Renal pelvis (tissue), 12 donors: Measurements from ENCODE around the gene MMP1. TPM values are rescaled to one million over a fixed set of nuclear protein-coding genes. Genes with fewer than 3 reads are reported as not detected.

Source experiments
- DNase-seq: peaks from one replicate; pipeline ENCODE4 v3.0.0-alpha.2; 2013
- long read RNA-seq, 16 experiments: transcript quantifications; one replicate each; lab custom pipeline, GENCODE V29; 2026
- polyA plus RNA-seq, 3 donors: library from polyadenylated mRNA; unstranded; fragments of 120-200 nt; gene quantifications; one replicate each; pipeline ENCODE4 v1.2.1, GENCODE V29; 2013; ENCODE audit not compliant: insufficient read length in 3 of 3

MMP1 gene
- polyA plus RNA-seq: under 1 TPM in 2 of 3 donors, not detected in 1; 0.21 to 0.27 TPM
- long read RNA-seq, donor 1: 0 reads
- long read RNA-seq, donor 2: 0 reads
- long read RNA-seq, donor 3: 0 reads
- long read RNA-seq, donor 4: 0 reads
- long read RNA-seq, donor 5: 0 reads
- long read RNA-seq, donor 6: 0 reads
- long read RNA-seq, donor 7: 0 reads
- long read RNA-seq, donor 8: 0 reads
- long read RNA-seq, donor 9: 0 reads
- long read RNA-seq, donor 10: 0 reads
- long read RNA-seq, donor 11: 0 reads
- long read RNA-seq, donor 12: 0 reads
- long read RNA-seq, donor 13: 0 reads
- long read RNA-seq, donor 14: 0 reads
- long read RNA-seq, donor 15, partial matches to known transcripts: 0 of 2 reads
- long read RNA-seq, donor 15, other reads (novel, unspliced or antisense): 0 of 2 reads
- long read RNA-seq, donor 16: 0 reads

- DNase-seq: no peak
Measured at GRCh38 chr11:102798012-102798746, at the start of gene MMP1. Gene MMP1 (minus strand): TSS chr11:102798160. CDS start chr11:102798092, 68 bp downstream.

GRCh38 chr11:102846292-102846691, 48.3 kb upstream of the MMP1 start:
- no peak for DNase-seq

GRCh38 chr11:102843489-102843888, 45.5 kb upstream of the MMP1 start, which contains the start of gene MMP3:
Gene MMP3 (minus strand): TSS chr11:102843609. CDS start chr11:102843546, 63 bp downstream.
- DNase-seq: no peak

- DNase-seq: no peak
Measured at GRCh38 chr11:102842930-102843329, 45.0 kb upstream of the MMP1 start.

GRCh38 chr11:102840018-102840417, 42.1 kb upstream of the MMP1 start:
- no peak for DNase-seq

- no peak for DNase-seq
Measured at GRCh38 chr11:102837646-102838045, 39.7 kb upstream of the MMP1 start.

GRCh38 chr11:102837156-102837555, 39.2 kb upstream of the MMP1 start:
- DNase-seq: no peak

GRCh38 chr11:102836290-102836875, 38.4 kb upstream of the MMP1 start:
- DNase-seq: no peak

- no peak for DNase-seq
Measured at GRCh38 chr11:102833731-102834130, 35.8 kb upstream of the MMP1 start.

- no peak for DNase-seq
Measured at GRCh38 chr11:102832612-102833011, 34.7 kb upstream of the MMP1 start.

- DNase-seq: peak; percentile 10
Measured at GRCh38 chr11:102831489-102832440, 33.8 kb upstream of the MMP1 start.

GRCh38 chr11:102831128-102831488, 33.1 kb upstream of the MMP1 start:
- DNase-seq: no peak

- DNase-seq: no peak
Measured at GRCh38 chr11:102830001-102830727, 32.2 kb upstream of the MMP1 start.

GRCh38 chr11:102829316-102830000, 31.5 kb upstream of the MMP1 start:
- no peak for DNase-seq

GRCh38 chr11:102824556-102824955, 26.6 kb upstream of the MMP1 start:
- DNase-seq: no peak

- no peak for DNase-seq
Measured at GRCh38 chr11:102819491-102819890, 21.5 kb upstream of the MMP1 start.

GRCh38 chr11:102813484-102813883, 15.5 kb upstream of the MMP1 start:
- no peak for DNase-seq

GRCh38 chr11:102812188-102812587, 14.2 kb upstream of the MMP1 start:
- DNase-seq: no peak

- peak; percentile 5 for DNase-seq
Measured at GRCh38 chr11:102810950-102811660, 13.1 kb upstream of the MMP1 start.

GRCh38 chr11:102809971-102810370, 12.0 kb upstream of the MMP1 start:
- DNase-seq: no peak
